Right renal pelvis (tissue), 4 donors: ENCODE results near the gene WDHD1. TPM values are rescaled to one million over a fixed set of nuclear protein-coding genes. Genes with fewer than 3 reads are reported as not detected.
"Not testable (repeated sequence)": the region's sequence is repeated elsewhere in the genome, so short reads cannot be mapped to it uniquely, and the experiment has no call there.

Experiments used
- DNase-seq, 4 donors: peaks; one replicate each; pipeline ENCODE4 v3.0.0-alpha.2; 2013; ENCODE audit warnings: low read depth in 4 of 4, low spot score in 3 of 4, missing footprints in 1 of 4
- polyA plus RNA-seq, 4 donors: library from polyadenylated mRNA; unstranded; fragments of 120-200 nt; gene quantifications; one replicate each; pipeline ENCODE4 v1.2.1, GENCODE V29; 2013; ENCODE audit not compliant: insufficient read length in 4 of 4

The WDHD1 gene, protein sequence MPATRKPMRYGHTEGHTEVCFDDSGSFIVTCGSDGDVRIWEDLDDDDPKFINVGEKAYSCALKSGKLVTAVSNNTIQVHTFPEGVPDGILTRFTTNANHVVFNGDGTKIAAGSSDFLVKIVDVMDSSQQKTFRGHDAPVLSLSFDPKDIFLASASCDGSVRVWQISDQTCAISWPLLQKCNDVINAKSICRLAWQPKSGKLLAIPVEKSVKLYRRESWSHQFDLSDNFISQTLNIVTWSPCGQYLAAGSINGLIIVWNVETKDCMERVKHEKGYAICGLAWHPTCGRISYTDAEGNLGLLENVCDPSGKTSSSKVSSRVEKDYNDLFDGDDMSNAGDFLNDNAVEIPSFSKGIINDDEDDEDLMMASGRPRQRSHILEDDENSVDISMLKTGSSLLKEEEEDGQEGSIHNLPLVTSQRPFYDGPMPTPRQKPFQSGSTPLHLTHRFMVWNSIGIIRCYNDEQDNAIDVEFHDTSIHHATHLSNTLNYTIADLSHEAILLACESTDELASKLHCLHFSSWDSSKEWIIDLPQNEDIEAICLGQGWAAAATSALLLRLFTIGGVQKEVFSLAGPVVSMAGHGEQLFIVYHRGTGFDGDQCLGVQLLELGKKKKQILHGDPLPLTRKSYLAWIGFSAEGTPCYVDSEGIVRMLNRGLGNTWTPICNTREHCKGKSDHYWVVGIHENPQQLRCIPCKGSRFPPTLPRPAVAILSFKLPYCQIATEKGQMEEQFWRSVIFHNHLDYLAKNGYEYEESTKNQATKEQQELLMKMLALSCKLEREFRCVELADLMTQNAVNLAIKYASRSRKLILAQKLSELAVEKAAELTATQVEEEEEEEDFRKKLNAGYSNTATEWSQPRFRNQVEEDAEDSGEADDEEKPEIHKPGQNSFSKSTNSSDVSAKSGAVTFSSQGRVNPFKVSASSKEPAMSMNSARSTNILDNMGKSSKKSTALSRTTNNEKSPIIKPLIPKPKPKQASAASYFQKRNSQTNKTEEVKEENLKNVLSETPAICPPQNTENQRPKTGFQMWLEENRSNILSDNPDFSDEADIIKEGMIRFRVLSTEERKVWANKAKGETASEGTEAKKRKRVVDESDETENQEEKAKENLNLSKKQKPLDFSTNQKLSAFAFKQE
- 10 to 100 TPM; 15.0 to 20.5 (median 19.7) TPM for polyA plus RNA-seq

GRCh38 chr14:55026793-55027561 lies at the start of gene WDHD1, which contains the start of gene SOCS4:
Gene WDHD1 (minus strand): TSS chr14:55027099. CDS start chr14:55026787, 312 bp downstream.
Gene SOCS4 (plus strand): TSS chr14:55027236. CDS start chr14:55043042, 15,806 bp downstream.
- DNase-seq = peak; percentile 82 to 90 (median 86)

- no peak for DNase-seq
Measured at GRCh38 chr14:55075628-55076175, 48.8 kb upstream of the WDHD1 start.

DNA sequence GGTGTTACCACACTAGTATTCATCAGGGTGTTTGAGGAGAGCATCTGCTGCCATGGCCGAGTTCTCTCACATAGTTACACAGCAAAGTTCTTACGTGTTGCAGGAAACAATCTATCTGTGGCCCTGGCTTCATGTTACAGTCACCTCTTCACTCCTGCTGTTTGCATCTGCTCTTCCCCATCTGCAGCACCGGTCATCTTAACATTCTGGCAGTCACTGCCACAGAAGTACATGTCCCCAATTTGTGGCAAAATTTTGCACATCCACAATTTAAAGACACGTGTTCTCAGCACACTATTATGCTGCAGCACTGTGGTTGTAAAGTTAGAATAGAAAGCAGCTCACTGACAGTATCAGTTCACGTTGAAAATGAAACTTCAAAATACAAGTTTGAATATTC lies 47.8 kb upstream of the WDHD1 start:
- DNase-seq = no peak

DNA sequence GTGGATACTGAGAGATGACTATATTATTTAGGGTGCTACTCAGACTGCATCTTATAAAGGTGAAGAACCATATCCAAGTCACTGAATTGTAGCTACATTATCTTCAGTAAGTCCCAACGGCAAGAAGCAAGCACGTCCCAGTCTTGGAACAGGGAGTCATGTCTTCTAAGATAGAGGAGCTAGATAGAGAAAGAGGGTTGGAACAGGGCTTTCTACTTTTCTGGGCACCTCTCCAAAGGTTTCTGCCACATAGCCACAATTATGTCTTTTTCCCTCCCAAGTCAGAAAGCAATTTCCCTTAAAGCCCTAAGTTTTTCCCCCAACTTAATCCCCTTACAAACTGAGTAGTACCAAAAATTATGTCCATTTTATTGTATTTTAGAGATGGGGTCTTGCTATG lies 47.0 kb upstream of the WDHD1 start:
- no peak for DNase-seq

DNA sequence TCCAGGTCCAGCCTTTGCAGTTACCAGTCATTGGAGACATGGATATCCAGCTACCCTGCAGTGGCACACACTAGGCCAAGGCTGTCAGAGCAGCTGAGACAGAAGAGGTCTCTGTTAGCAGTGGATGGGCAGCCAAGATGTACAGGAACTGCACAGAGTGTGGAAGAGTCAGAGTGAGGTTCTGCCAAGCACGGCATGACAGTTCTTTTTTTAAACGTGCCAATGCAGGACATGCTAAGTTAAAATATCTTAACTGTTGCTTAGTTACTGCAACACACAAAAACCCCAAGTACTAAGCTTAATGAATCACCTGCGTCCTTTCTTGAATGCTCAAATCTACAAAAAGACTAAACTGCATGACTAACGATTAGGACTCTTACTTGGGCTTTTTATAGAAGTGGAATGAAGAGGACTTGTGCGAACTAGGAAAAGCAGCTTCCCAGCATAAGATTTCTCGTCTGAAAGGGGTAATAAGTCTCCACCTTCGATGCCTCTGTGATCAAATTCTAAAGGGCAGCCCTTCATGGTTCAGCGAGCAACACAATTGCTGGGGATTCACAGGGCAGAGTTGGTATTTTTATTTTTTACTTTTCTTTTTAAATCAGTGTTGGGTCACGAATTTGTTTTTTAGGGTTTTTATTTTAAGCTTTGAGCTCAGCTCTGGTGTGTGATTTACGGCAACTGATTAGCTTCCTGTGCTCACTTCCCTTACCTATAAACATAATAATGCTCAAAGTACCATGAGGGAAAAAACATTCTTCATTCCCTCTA lies 45.2 kb upstream of the WDHD1 start:
- DNase-seq = no peak

GRCh38 chr14:55070981-55071411 lies 44.1 kb upstream of the WDHD1 start:
- DNase-seq = no peak

DNA sequence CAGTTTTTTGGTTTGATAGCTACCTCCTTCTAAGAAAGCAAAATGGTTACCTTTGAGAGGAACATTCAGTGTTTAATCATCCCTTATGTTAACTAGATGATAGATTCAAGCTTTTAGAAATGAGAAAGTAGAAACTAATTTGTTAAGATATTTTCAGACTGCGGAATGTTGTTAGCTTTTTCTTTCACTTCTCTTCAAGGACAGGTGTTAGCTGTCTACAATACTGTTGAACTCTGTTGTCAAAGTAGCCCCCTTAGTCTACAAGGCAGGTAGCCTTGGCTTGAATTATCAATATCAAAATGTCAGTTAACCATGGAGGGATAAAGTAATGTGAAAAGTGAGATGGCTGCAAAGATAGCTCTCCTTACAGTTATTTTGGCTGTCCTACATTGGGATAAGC lies 39.3 kb upstream of the WDHD1 start:
- DNase-seq = no peak

DNA sequence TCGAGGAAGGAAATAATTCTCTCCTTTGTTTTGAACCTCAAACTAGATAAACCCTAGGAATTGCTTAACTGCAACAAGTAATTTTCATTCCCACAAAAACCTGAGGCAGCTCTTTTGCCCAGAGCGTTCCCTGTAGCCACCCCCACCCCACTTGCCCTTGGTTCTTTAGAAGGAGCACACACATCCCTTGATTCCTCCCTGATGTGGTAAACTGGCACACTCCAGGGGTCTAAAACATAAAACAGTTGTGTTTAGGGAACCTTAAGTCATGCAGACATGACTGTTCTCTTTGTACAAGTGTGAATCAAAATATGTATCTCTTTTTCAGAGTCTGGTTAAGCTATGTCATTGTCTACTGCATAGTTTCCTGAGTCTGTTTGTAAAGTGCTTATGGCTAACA lies 38.5 kb upstream of the WDHD1 start:
- no peak for DNase-seq

GRCh38 chr14:55064896-55065295 lies 38.0 kb upstream of the WDHD1 start:
- not testable (repeated sequence) for DNase-seq

- no peak for DNase-seq
Measured at GRCh38 chr14:55062517-55063351, 35.8 kb upstream of the WDHD1 start.

DNA sequence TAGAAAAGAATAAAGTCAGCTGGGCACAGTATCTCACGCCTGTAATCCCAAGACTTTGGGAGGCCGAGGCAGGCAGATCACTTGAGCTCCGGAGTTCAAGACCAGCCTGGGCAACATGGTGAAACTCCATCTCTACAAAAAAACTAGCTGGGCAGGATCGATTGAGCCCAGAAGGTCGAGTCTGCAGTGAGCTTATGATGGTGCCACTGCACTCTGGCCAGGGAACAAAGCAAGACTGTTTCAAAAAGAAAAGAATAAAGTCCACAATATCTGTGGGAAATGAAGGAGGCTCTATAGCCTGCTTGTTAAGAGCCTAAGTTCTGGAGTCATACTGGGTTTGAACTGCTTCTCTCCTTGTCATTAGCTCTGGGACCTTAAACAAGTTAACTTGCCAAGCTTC lies 32.4 kb upstream of the WDHD1 start:
- no peak for DNase-seq

DNA sequence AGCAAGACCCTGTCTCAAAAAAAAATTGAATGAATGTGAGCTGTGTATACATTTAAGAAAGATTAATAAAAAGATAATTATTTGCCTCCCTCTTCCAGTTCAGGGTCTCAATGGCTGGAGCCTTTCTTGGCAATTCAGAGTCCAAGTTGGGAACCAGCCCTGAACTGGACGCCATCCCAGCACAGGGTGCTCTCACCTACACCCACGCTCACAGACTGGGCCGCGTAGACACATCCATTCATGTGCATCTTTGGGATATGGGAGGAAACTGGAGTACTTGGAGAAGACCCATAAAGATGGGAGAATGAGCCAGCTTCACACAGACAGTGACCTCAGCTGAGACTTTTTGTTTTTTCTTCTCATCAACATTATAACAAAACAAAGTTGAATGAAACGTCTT lies 31.0 kb upstream of the WDHD1 start:
- DNase-seq = no peak

DNA sequence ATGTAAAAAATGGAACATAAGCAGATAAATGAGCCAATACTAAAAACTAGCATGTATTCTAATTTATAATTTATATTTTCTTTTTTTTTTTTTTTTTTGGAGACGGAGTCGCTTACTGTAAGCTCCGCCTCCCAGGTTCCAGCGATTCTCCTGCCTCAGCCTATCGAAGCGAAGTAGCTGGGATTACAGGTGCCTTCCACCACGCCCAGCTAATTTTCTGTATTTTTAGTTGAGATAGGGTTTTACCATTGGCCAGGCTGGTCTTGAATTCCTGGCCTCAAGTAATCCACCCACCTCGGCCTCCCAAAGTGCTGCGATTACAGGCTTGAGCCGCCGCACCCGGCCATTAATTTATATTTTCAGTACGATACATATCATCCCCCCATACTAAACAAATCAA lies 27.2 kb upstream of the WDHD1 start:
- DNase-seq = no peak

GRCh38 chr14:55053500-55053899 lies 26.6 kb upstream of the WDHD1 start:
- DNase-seq = no peak

DNA sequence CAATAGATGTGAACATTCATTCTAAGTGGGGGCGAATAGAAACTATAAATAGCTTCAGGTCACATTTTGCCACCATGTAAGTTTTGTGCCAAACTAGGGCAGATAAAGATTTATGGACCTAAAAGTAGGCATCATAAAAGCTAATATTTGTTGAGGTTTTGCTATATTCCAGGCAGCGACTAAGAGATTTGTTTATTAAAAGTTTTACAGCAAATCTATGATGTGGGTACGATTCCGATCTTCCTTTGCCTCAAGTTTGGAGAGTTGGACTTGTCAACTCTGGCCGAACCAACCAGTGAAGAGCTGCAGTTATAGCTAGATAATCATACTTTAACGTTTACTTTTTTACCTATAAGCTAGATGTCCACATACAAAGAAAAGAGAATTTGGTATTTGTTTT lies 26.1 kb upstream of the WDHD1 start:
- no peak for DNase-seq

GRCh38 chr14:55052269-55052930 lies 25.5 kb upstream of the WDHD1 start:
- no peak for DNase-seq

DNA sequence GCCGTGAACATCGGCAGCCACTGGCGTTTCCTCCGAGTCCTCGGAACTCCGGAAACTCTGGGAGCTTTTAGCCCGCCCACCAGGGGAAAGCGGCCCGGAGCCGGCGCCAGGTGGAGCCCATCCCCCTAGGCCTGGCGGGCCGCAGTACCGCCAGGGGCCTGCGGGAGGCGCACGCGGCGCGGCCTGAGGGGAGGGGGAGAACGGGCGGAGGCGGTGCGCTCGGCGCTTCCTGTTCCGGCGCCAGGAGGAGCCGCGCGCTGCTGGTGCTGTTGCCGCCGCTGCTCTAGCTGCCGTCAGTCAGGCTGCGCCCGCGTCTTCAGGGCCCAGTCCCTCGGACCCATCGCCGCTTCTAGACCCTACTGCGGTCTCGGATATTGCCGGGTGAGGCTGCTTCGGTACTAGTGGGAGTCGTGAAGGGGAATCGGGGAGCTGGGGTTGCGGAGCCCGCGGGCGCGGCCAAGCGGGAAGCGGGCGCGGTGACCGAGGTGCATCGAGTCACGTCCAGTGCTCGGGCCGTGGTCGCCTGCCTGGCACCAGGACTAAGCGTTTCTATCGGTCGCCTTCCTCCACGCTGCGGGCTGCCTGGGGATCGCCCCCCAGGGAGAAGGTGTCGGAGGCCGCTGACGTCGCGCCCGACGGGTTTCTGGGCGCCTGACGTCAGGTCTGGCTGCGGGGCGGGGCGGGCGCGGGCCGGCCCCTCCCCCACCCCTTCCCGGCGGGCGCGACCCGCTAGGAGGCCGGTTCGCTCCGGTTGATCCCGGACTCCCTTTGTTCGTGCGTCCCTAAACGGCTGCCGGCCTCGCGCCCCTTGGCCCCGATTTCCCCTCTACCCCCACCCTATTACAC lies 24.7 kb upstream of the WDHD1 start, which contains the start of gene MAPK1IP1L:
Gene MAPK1IP1L, plus strand, starts transcription at position 225 of the 846 bp plus-strand sequence. CDS start 10,037 bp downstream, outside the sequence.
- peak; percentile 87 to 95 (median 88) for DNase-seq
